Measurements from ENCODE around the gene SLC22A13. TPM values are rescaled to one million over a fixed set of nuclear protein-coding genes. Genes with fewer than 3 reads are reported as not detected.

The SLC22A13 gene
- total RNA-seq, 1 donor from 2014 or later: 0.21 TPM

DNA sequence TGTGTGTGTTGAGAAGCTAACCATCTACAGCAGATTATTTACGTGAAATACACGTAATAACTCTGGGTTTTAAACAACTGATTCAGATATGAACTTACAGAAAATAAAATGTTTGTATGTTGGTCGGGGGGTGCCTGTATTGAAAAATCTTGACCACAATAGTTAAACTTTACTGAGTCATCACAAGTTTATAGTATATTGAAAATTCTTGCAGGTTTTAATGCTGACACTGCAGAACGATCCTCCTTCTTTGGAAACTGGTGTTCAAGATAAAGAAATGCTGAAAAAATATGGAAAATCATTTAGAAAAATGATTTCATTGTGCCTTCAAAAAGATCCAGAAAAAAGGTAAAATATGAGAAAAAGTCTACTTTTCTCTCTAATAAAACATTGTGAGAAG lies 41.3 kb upstream of the SLC22A13 start:
- no peak for DNase-seq (ENCODE audit: low spot score)
- no peak overlapping the region for H3K4me3 Mint-ChIP-seq (ENCODE audit: unreplicated experiment)
- no peaks in the 10 kb centered on the region for H3K27me3 Mint-ChIP-seq (ENCODE audit: unreplicated experiment)
- H3K9me3 Mint-ChIP-seq (ENCODE audit: unreplicated experiment): no peaks in the 10 kb centered on the region
- peaks cover 4% of the 10 kb centered on the region for H3K4me1 Mint-ChIP-seq (ENCODE audit: unreplicated experiment)
- peaks cover 3% of the 10 kb centered on the region for H3K36me3 Mint-ChIP-seq (ENCODE audit: low read depth, unreplicated experiment)
- TF ChIP-seq, protein P1, sequence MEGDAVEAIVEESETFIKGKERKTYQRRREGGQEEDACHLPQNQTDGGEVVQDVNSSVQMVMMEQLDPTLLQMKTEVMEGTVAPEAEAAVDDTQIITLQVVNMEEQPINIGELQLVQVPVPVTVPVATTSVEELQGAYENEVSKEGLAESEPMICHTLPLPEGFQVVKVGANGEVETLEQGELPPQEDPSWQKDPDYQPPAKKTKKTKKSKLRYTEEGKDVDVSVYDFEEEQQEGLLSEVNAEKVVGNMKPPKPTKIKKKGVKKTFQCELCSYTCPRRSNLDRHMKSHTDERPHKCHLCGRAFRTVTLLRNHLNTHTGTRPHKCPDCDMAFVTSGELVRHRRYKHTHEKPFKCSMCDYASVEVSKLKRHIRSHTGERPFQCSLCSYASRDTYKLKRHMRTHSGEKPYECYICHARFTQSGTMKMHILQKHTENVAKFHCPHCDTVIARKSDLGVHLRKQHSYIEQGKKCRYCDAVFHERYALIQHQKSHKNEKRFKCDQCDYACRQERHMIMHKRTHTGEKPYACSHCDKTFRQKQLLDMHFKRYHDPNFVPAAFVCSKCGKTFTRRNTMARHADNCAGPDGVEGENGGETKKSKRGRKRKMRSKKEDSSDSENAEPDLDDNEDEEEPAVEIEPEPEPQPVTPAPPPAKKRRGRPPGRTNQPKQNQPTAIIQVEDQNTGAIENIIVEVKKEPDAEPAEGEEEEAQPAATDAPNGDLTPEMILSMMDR (IDR thresholded peaks at IDR 0.05; ENCODE audit: unreplicated experiment): no peak
- H3K27ac Mint-ChIP-seq (ENCODE audit: unreplicated experiment): no peak overlapping the region

DNA sequence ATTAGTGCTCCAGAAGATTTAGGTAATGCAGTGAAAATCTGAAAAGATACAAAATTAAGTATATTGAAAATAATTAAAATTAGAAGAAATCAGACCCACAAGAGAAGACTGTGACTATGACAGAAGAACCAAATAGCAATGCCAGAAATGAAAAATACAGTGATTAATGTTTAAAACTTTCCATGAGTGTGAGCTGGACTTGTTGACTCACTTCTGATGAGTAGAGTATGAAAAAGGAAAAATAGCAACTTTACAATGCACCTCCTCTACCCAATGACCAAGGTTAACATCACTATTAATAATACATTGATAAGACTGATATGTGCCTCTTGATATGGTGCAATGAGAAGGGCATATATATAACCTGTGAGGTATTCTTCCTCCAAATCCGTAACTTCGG lies 39.3 kb upstream of the SLC22A13 start:
- no peak overlapping the region for H3K27ac Mint-ChIP-seq (ENCODE audit: unreplicated experiment)
- TF ChIP-seq, protein P1 (IDR thresholded peaks at IDR 0.05; ENCODE audit: unreplicated experiment): no peak
- DNase-seq (ENCODE audit: low spot score): no peak

DNA sequence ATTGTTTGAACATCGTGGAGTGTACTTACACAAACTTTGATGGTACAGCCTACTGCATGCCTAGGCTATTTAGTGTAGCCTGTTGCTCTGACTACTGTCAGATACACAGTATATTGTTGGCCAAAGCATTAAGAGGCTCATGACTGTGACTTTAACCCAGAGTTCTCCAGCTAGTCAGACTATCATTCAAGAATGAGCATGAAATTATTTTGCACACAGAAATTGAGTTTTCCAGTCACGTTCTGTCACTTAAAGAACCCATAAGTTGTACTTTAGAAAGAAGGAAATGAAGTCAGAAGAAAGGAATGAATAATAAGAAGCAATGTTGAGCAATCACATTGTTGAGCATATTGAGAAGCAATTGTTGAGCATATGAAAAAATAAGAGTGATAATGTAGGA lies 37.6 kb upstream of the SLC22A13 start:
- TF ChIP-seq, protein P1 (IDR thresholded peaks at IDR 0.05; ENCODE audit: unreplicated experiment): no peak
- H3K27me3 Mint-ChIP-seq (ENCODE audit: unreplicated experiment): no peaks in the 10 kb centered on the region
- no peak overlapping the region for H3K27ac Mint-ChIP-seq (ENCODE audit: unreplicated experiment)
- no peaks in the 10 kb centered on the region for H3K9me3 Mint-ChIP-seq (ENCODE audit: unreplicated experiment)
- DNase-seq (ENCODE audit: low spot score): no peak
- no peak overlapping the region for H3K4me3 Mint-ChIP-seq (ENCODE audit: unreplicated experiment)
- H3K36me3 Mint-ChIP-seq (ENCODE audit: low read depth, unreplicated experiment): peaks cover 3% of the 10 kb centered on the region
- H3K4me1 Mint-ChIP-seq (ENCODE audit: unreplicated experiment): no peaks in the 10 kb centered on the region

More for the DNA sequence above, 39.3 kb upstream of the SLC22A13 start:
- Mint-ChIP-seq H3K4me3 (ENCODE audit: unreplicated experiment) (no peak overlapping the region), H3K36me3 (ENCODE audit: low read depth, unreplicated experiment) (peaks cover 3% of the 10 kb centered on the region), H3K9me3 (ENCODE audit: unreplicated experiment) (no peaks in the 10 kb centered on the region), H3K27me3 (ENCODE audit: unreplicated experiment) (no peaks in the 10 kb centered on the region), H3K4me1 (ENCODE audit: unreplicated experiment) (peaks cover 4% of the 10 kb centered on the region)

DNA sequence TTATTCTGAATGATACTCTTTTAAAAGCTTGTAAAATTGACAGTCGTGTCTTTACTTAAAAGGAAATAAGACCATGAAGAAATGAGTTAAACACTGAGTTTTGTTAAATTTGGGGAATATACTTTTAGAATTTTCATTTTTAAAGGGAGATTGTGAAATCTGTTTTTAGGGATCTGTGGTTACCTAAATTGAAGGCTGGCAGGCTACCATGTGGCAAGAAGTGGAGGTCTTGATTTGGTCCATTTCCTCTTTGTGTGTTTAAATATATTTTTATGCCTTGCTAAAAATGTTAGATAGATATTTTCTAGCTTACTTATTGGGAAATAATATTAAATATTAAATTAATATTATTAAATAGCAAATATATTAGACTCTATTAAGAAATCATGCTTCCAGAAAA lies 36.6 kb upstream of the SLC22A13 start:
- no peaks in the 10 kb centered on the region for H3K9me3 Mint-ChIP-seq (ENCODE audit: unreplicated experiment)
- no peak for DNase-seq (ENCODE audit: low spot score)
- peaks cover 2% of the 10 kb centered on the region for H3K36me3 Mint-ChIP-seq (ENCODE audit: low read depth, unreplicated experiment)
- H3K27ac Mint-ChIP-seq (ENCODE audit: unreplicated experiment): no peak overlapping the region
- H3K27me3 Mint-ChIP-seq (ENCODE audit: unreplicated experiment): no peaks in the 10 kb centered on the region
- no peaks in the 10 kb centered on the region for H3K4me1 Mint-ChIP-seq (ENCODE audit: unreplicated experiment)
- no peak overlapping the region for H3K4me3 Mint-ChIP-seq (ENCODE audit: unreplicated experiment)
- TF ChIP-seq, protein P1 (IDR thresholded peaks at IDR 0.05; ENCODE audit: unreplicated experiment): no peak

DNA sequence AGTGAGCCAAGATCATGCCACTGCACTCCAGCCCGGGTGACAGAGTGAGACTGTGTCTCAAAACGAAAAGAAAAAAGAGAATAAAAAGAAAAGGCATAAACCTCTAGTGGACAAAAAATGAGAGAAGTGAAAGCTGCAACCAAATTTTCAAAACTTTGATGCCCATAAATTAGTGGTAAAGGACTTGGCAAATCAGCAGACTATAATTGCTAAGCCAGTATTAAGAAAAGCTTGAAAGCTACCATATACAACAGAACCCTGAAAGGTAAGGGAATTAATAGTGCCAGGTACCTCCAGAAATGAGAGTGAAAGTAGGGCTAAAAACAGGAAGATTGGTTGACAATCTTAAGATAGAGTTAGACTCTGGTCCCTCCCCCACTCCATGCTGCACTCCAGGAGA lies 32.9 kb upstream of the SLC22A13 start:
- no peaks in the 10 kb centered on the region for H3K9me3 Mint-ChIP-seq (ENCODE audit: unreplicated experiment)
- no peak overlapping the region for H3K4me3 Mint-ChIP-seq (ENCODE audit: unreplicated experiment)
- peaks cover 10% of the 10 kb centered on the region for H3K36me3 Mint-ChIP-seq (ENCODE audit: low read depth, unreplicated experiment)
- TF ChIP-seq, protein P1 (IDR thresholded peaks at IDR 0.05; ENCODE audit: unreplicated experiment): no peak
- no peaks in the 10 kb centered on the region for H3K27me3 Mint-ChIP-seq (ENCODE audit: unreplicated experiment)
- no peaks in the 10 kb centered on the region for H3K4me1 Mint-ChIP-seq (ENCODE audit: unreplicated experiment)
- DNase-seq (ENCODE audit: low spot score): no peak
- no peak overlapping the region for H3K27ac Mint-ChIP-seq (ENCODE audit: unreplicated experiment)
